DND-41 (cell line): ENCODE measurements around the gene AK5.

ENCODE experiments used
- ATAC-seq: fragments of 200-7000 bp; cut with Tn5 transposase; 3 replicates; pipeline ENCODE4 v1.9.1; 2021; ENCODE audit warnings: low read depth; ENCODE audit not compliant: insufficient read depth
- DNase-seq: peaks from one replicate; pipeline ENCODE4 v3.0.0-alpha.2; 2020
- H2AFZ ChIP-seq: 2 replicates; pipeline ENCODE4 v1.6.0; 2012; ENCODE audit warnings: low read depth, low read length
- H3K27ac ChIP-seq: 2 replicates; pipeline ENCODE4 v1.5.1; 2012; ENCODE audit warnings: low read length, inconsistent platforms
- H3K27me3 ChIP-seq: fragments of 200-600 bp; sonication (generic); 2 replicates; pipeline ENCODE4 v1.6.0; 2012; ENCODE audit warnings: low read length, mild to moderate bottlenecking, inconsistent platforms; ENCODE audit not compliant: insufficient read depth, poor library complexity
- H3K36me3 ChIP-seq: 2 replicates; pipeline ENCODE4 v1.5.1; 2012; ENCODE audit warnings: low read length, inconsistent platforms; ENCODE audit not compliant: insufficient read depth
- H3K4me1 ChIP-seq: 2 replicates; pipeline ENCODE4 v1.5.1; 2012; ENCODE audit warnings: mild to moderate bottlenecking, low read length; ENCODE audit not compliant: insufficient read depth
- H3K4me2 ChIP-seq: 2 replicates; pipeline ENCODE4 v1.6.0; 2012; ENCODE audit warnings: mild to moderate bottlenecking, moderate library complexity, low read length, inconsistent platforms; ENCODE audit not compliant: insufficient read depth
- H3K4me3 ChIP-seq, 2 experiments: fragments of 200-600 bp in 1 of 2; shearing (Covaris generic) in 1 of 2; 2 replicates each; pipeline ENCODE4 v1.5.1; 2012 to 2016; ENCODE audit warnings: inconsistent platforms in 2 of 2, low read length in 2 of 2, mild to moderate bottlenecking in 2 of 2, low read depth in 1 of 2, moderate library complexity in 1 of 2
- H3K79me2 ChIP-seq: 2 replicates; pipeline ENCODE4 v1.6.0; 2012; ENCODE audit warnings: low read length, inconsistent platforms; ENCODE audit not compliant: insufficient read depth
- H3K9ac ChIP-seq: 2 replicates; pipeline ENCODE4 v1.6.0; 2012; ENCODE audit warnings: low read depth, mild to moderate bottlenecking, inconsistent platforms, low read length, moderate library complexity
- H3K9me3 ChIP-seq: 2 replicates; pipeline ENCODE4 v1.5.1; 2012; ENCODE audit warnings: low read length, moderate library complexity, mild to moderate bottlenecking, inconsistent platforms; ENCODE audit not compliant: insufficient read depth, severe bottlenecking
- H4K20me1 ChIP-seq: 2 replicates; pipeline ENCODE4 v1.6.0; 2012; ENCODE audit warnings: low read length; ENCODE audit not compliant: insufficient read depth
- EZH2 ChIP-seq: IDR thresholded peaks from 3 replicates; pipeline ENCODE4 v1.6.1; 2012; ENCODE audit warnings: borderline replicate concordance, low read depth, mild to moderate bottlenecking, moderate library complexity, low read length, inconsistent platforms; ENCODE audit not compliant: severe bottlenecking
- TF ChIP-seq, protein P1 (sequence below): IDR thresholded peaks from 2 replicates; pipeline ENCODE4 v1.5.1; 2012; ENCODE audit warnings: borderline replicate concordance, low read length, moderate library complexity, mild to moderate bottlenecking; ENCODE audit not compliant: poor library complexity, severe bottlenecking; ENCODE audit errors: extremely low read depth

Gene AK5

DNA sequence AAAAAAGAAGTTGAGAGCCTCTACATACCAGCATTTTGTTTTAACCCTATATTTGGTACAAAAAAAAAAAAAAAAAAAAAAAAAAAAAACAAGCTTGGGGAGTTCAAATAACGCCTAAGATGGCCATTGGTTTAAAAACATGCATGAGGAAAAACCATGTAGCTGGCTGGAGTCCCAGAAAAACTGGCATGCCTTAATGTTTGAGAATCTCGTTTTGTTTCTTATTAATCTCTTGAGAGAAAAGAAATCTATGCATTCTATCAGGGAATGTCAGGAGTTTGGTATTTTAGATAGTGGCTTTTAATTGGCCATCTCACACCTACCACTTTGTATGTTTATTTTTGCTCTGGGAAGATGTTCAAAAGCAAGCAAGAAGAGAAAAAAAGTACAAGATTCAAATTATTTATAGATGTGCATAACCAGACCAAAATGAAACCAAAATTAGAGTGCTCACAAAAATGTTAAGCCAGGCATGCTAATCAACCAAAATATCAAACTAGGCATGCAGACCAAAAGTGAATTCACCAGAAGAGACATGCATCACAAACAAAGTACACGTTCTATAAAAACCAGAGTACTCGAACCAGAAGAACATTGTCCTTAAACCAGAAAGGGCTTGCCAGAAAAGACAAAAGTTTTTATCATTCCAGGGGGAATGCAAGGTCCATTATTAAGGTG lies 156.6 kb downstream of the AK5 start:
- no peaks in the 10 kb centered on the region for H3K4me1 ChIP-seq
- H4K20me1 ChIP-seq: no peaks in the 10 kb centered on the region
- ATAC-seq: no peak
- no peak overlapping the region for H3K27ac ChIP-seq
- H3K27me3 ChIP-seq: peaks cover 4% of the 10 kb centered on the region
- no peak overlapping the region for H2AFZ ChIP-seq
- no peak overlapping the region for H3K9ac ChIP-seq
- H3K9me3 ChIP-seq: no peaks in the 10 kb centered on the region
- no peaks in the 10 kb centered on the region for H3K36me3 ChIP-seq
- DNase-seq: no peak
- TF ChIP-seq EZH2: no peak
- TF ChIP-seq, protein P1, sequence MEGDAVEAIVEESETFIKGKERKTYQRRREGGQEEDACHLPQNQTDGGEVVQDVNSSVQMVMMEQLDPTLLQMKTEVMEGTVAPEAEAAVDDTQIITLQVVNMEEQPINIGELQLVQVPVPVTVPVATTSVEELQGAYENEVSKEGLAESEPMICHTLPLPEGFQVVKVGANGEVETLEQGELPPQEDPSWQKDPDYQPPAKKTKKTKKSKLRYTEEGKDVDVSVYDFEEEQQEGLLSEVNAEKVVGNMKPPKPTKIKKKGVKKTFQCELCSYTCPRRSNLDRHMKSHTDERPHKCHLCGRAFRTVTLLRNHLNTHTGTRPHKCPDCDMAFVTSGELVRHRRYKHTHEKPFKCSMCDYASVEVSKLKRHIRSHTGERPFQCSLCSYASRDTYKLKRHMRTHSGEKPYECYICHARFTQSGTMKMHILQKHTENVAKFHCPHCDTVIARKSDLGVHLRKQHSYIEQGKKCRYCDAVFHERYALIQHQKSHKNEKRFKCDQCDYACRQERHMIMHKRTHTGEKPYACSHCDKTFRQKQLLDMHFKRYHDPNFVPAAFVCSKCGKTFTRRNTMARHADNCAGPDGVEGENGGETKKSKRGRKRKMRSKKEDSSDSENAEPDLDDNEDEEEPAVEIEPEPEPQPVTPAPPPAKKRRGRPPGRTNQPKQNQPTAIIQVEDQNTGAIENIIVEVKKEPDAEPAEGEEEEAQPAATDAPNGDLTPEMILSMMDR: no peak
- H3K4me3 ChIP-seq: no peak overlapping the region
- no peaks in the 10 kb centered on the region for H3K79me2 ChIP-seq
- H3K4me2 ChIP-seq: no peak overlapping the region

GRCh38 chr1:77446841-77447555 lies 165.2 kb downstream of the AK5 start:
- DNase-seq: no peak
- no peak overlapping the region for H3K27ac ChIP-seq

DNA sequence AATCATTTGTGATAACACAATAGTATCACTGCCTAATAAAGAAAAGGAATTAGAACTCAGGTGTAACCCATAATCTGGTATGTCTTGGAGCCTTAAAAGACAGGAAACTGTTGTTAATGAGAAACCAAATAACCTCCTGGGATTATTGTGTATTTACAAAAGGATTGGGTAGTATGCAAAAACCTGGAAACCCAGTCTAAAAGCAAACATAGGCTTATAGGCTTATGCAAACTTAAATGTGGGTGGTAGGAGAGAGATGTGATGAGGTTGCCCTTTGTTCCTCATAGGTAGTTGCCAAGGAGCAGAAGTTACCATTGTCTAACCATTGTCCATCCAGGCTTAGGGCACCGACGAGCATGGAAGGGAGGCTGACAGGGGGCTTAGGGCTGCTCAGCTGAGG lies 165.8 kb downstream of the AK5 start:
- Histone ChIP-seq H3K9ac (no peak overlapping the region), H3K9me3 (no peaks in the 10 kb centered on the region), H3K79me2 (no peaks in the 10 kb centered on the region), H4K20me1 (no peaks in the 10 kb centered on the region), H3K27ac (no peak overlapping the region), H3K4me1 (no peaks in the 10 kb centered on the region), H2AFZ (no peak overlapping the region), H3K4me2 (no peak overlapping the region), H3K36me3 (no peaks in the 10 kb centered on the region), H3K27me3 (no peaks in the 10 kb centered on the region), H3K4me3 (no peak overlapping the region)
- DNase-seq: no peak
- no peak for TF ChIP-seq EZH2
- TF ChIP-seq, protein P1: no peak
- ATAC-seq: no peak

More at GRCh38 chr1:77446841-77447555, 165.2 kb downstream of the AK5 start:
- H3K4me2 ChIP-seq: no peak overlapping the region
- H3K9ac ChIP-seq: no peak overlapping the region
- H3K4me1 ChIP-seq: no peaks in the 10 kb centered on the region
- H4K20me1 ChIP-seq: no peaks in the 10 kb centered on the region
- no peaks in the 10 kb centered on the region for H3K9me3 ChIP-seq
- no peak for ATAC-seq
- H3K79me2 ChIP-seq: no peaks in the 10 kb centered on the region
- H3K4me3 ChIP-seq: no peak overlapping the region
- no peaks in the 10 kb centered on the region for H3K27me3 ChIP-seq
- no peaks in the 10 kb centered on the region for H3K36me3 ChIP-seq
- H2AFZ ChIP-seq: no peak overlapping the region
- TF ChIP-seq, protein P1: no peak
- no peak for TF ChIP-seq EZH2
